Transverse colon (tissue), 3 donors: ENCODE data around the gene MTOR.

ENCODE experiments used
- CTCF ChIP-seq, 5 experiments: fragments of 200-600 bp in 3 of 5; fragments of 450-650 bp in 2 of 5; sonication (generic) in 3 of 5; IDR thresholded peaks; 1 replicate in 2 of 5; 2 replicates in 3 of 5; pipeline ENCODE4 v1.5.1; 2016 to 2017; ENCODE audit warnings: antibody characterized with exemption in 5 of 5, inconsistent platforms in 3 of 5, mild to moderate bottlenecking in 2 of 5, moderate library complexity in 1 of 5
- POLR2A ChIP-seq: fragments of 450-650 bp; IDR thresholded peaks from one replicate; pipeline ENCODE4 v1.6.1; 2016; ENCODE audit warnings: antibody characterized with exemption, mild to moderate bottlenecking, moderate library complexity

- TF ChIP-seq POLR2A (no peak), CTCF (IDR thresholded peaks at IDR 0.05) (no peak)
Observed at GRCh38 chr1:11107599-11107998, 154.8 kb downstream of the MTOR start.
